Cardiac muscle cell (in vitro differentiated cells and primary cell): Measurements from ENCODE around the gene CLIC5. TPM values are rescaled to one million over a fixed set of nuclear protein-coding genes. Genes with fewer than 3 reads are reported as not detected.

Source experiments
- DNase-seq, 2 donors: peaks; one replicate each; pipeline versions ENCODE4 v3.0.0 to v3.0.0-alpha.2; 2010 to 2017; ENCODE audit warnings: low read depth in 1 of 2, low spot score in 1 of 2
- H3K27ac ChIP-seq: fragments of 200-600 bp; sonication (generic); 2 replicates; pipeline ENCODE4 v1.5.1; 2016
- H3K27me3 ChIP-seq: fragments of 200-600 bp; sonication (generic); 2 replicates; pipeline ENCODE4 v1.6.0; 2016; ENCODE audit warnings: control low read depth
- H3K36me3 ChIP-seq: fragments of 200-600 bp; sonication (generic); 2 replicates; pipeline ENCODE4 v1.5.1; 2016; ENCODE audit warnings: control low read depth
- H3K4me1 ChIP-seq: fragments of 200-600 bp; sonication (generic); 2 replicates; pipeline ENCODE4 v1.8.1; 2017; ENCODE audit warnings: low read depth, mild to moderate bottlenecking, mixed run types
- H3K4me3 ChIP-seq: fragments of 200-600 bp; sonication (generic); 2 replicates; pipeline ENCODE4 v1.5.1; 2016; ENCODE audit warnings: mild to moderate bottlenecking
- H3K9me3 ChIP-seq: fragments of 200-600 bp; sonication (generic); 2 replicates; pipeline ENCODE4 v1.5.1; 2017; ENCODE audit warnings: low read depth, mild to moderate bottlenecking, control low read depth
- CTCF ChIP-seq: IDR thresholded peaks from 2 replicates; pipeline ENCODE4 v1.5.1; 2012; ENCODE audit warnings: low read depth, mild to moderate bottlenecking, low read length
- polyA plus RNA-seq: library from polyadenylated mRNA; unstranded; fragments of >200 nt; fragmentation: Nextera tagmentation; extraction: Ambion mirVana; gene quantifications from 2 replicates; pipeline ENCODE4 v1.2.1, GENCODE V29; 2016
- total RNA-seq: library from RNA; depleted of rRNA; stranded (reverse); fragments of >200 nt; gene quantifications from 2 replicates; pipeline ENCODE4 v1.2.3, GENCODE V29; 2016

CLIC5 gene
- total and polyA plus RNA-seq, 2 experiments from 2014 or later, result 10.5 to 24.5 TPM

DNA sequence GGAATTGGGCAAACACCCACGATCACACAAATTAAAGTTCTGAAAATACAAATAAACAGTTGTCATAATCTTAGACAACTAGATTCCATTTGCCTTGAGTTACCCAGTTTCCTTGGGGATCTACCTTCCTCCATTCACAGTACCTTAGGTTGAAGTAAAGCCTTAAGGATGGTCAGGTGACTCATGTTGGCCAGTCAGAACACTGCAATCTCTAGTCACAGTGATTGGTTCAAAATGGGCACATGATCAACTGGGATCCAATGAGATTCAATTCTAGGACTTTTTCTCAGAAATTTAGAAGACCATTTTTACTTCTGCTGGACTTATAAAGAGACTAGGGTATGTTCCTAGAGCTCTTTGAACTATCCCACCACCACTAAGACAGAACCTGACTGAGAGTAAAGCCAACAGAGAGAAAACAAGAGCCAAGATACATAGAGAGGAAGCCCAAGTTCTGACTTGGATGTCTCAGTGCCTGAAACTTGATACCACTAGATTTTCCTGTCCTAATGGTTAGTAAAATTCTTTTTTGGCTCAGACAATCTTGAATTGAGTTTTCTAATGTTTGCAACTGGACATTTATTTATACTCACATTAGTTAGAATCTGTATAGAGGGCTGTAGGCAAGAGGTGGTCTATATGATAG lies 8.6 kb upstream of the CLIC5 start:
- no peaks in the 10 kb centered on the region for H3K36me3 ChIP-seq
- TF ChIP-seq CTCF, result no peak
- no peaks in the 10 kb centered on the region for H3K4me1 ChIP-seq
- H3K4me3 ChIP-seq, result no peak overlapping the region
- no peaks in the 10 kb centered on the region for H3K9me3 ChIP-seq
- H3K27me3 ChIP-seq, result no peaks in the 10 kb centered on the region
- DNase-seq, result no peak
- H3K27ac ChIP-seq, result no peak overlapping the region

DNA sequence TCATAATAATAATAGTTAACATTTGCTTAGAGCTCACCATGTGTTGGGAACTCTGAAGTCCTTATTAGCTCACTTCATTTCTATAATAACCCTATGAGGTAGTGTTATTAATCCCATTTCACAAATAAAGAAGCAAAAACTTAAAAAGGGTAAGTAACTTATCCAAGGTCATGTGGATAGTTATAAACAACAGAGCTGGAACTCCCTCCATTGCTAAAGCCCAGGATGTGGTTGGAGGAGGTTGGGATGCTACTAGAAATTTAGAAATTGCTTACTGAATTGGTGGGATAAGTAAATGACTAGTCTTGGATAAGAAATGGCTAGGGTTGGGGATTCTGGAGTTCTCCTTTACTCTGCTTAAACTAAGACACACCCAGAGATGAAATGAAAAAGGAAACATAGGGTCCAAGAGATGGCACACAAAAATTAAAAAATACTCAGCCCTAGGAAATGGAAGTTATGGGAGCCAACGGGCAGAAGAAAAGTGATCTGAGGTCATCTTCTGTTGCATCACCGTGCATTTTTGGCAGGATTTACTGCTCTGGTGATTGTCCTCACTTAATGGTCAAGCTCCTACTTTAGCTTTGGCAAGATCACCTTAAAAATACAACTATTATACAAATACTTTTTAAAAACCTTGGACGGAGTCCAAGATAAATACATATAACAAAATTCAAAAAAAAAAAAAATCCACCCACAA lies 7.7 kb upstream of the CLIC5 start:
- no peaks in the 10 kb centered on the region for H3K9me3 ChIP-seq
- no peaks in the 10 kb centered on the region for H3K36me3 ChIP-seq
- no peaks in the 10 kb centered on the region for H3K4me1 ChIP-seq
- no peak overlapping the region for H3K27ac ChIP-seq
- TF ChIP-seq CTCF, result no peak
- no peaks in the 10 kb centered on the region for H3K27me3 ChIP-seq
- peak in 1 of 2 donors; percentile 61 for DNase-seq
- no peak overlapping the region for H3K4me3 ChIP-seq

DNA sequence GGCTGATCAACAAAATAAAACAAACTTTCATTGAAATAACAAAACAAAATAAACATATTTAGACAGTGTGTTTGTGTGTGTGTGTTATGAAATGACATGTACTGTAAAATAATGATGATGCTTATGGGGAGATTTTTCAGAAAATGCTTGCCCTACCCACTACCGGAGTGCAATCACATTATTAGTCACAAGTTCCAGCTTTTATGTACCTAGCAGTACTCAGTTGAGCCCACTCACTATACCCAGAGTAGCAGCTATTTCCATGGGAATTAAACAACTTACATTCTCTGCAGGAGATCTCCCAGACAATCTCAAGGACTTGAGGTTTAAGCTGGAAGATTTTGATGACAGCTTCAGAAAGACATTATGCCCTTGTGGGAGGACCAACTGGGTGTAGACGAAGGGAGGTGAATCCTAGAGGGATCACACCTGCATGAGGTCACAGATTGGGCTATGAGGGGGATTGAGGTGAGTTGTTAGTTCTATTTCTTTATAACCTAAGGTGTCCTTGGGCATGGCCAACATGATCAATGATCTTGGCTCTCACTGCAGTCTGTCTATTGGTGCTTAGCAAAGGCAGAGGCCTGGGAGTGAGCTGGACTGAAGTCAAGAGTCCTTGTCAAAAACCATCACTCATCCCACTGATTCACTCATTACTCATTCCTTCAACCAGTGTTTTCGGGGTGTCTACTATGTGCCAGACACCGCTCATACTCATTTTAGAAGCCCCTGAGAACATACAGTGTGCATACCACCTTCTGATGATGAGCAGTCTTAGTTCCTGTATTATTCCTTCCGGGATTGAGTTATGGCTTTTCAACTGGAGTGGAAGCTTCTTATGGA lies 6.7 kb upstream of the CLIC5 start:
- no peaks in the 10 kb centered on the region for H3K9me3 ChIP-seq
- no peak overlapping the region for H3K27ac ChIP-seq
- H3K4me1 ChIP-seq, result no peaks in the 10 kb centered on the region
- H3K4me3 ChIP-seq, result no peak overlapping the region
- no peak for DNase-seq
- no peak for TF ChIP-seq CTCF
- no peaks in the 10 kb centered on the region for H3K36me3 ChIP-seq
- H3K27me3 ChIP-seq, result no peaks in the 10 kb centered on the region

DNA sequence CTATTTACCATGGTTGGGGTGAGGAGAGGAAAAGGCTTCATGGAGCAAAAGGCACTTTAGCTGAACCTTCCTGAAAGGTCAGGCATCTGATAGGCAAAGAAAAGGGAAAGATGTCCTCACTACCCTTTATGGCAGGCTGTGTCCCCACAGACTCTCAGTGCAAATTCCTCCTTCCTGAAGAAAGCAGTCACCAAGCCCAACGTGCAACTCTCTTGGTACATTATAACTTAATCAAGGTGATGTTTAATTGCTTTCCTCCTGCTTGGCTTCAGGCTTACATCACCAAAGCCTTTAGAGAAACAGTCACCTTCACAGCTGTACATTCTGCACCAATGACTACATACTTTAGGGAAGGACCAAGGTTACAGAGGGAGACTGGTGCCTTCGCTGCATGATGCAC lies 2.1 kb upstream of the CLIC5 start:
- no peak for DNase-seq
- no peaks in the 10 kb centered on the region for H3K9me3 ChIP-seq
- no peak for TF ChIP-seq CTCF

DNA sequence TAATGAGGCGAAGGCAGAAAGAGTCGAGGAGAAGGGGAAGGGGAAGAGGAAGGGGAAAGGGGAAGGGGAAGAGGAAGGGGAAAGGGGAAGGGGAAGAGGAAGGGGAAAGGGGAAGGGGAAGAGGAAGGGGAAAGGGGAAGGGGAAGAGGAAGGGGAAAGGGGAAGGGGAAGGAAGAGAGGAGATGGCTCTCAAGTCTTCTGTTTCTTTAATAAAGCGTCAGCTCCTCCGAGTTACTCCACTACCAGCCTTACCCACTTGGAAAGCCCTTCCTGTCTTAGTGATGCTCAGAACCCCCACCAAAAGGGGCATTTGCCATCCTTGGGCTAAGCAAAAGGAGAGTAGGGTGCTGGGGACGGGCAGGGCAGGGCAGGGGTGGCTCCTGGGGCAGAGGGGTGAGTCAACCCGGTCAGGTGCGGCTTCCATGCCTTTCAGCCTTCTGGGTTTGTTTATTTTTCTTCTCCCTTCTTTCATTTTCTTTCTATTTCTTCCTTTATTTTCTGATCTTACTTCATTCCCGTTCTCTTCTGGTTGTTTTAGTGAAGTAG lies 476 bp upstream of the CLIC5 start:
- peaks cover 9% of the 10 kb centered on the region for H3K27me3 ChIP-seq
- H3K27ac ChIP-seq, result peak overlapping the region; percentile 64
- H3K4me1 ChIP-seq, result peaks cover 7% of the 10 kb centered on the region
- no peak for TF ChIP-seq CTCF
- H3K9me3 ChIP-seq, result no peaks in the 10 kb centered on the region
- DNase-seq, result no peak
- peak overlapping the region; percentile 77 for H3K4me3 ChIP-seq
- H3K36me3 ChIP-seq, result no peaks in the 10 kb centered on the region

More for the DNA sequence above, 2.1 kb upstream of the CLIC5 start:
- Histone ChIP-seq H3K4me1 (peaks cover 7% of the 10 kb centered on the region), H3K36me3 (no peaks in the 10 kb centered on the region), H3K27ac (no peak overlapping the region), H3K4me3 (no peak overlapping the region), H3K27me3 (peaks cover 9% of the 10 kb centered on the region)
